GM12878 (cell line): ENCODE results near the gene POLR3E.

Experiments
- CBX3 ChIP-seq: fragments of 200-600 bp; sonication (generic); IDR thresholded peaks from 2 replicates; pipeline ENCODE4 v1.6.1; 2016; ENCODE audit warnings: low read depth, borderline replicate concordance
- CHD4 ChIP-seq: fragments of 200-600 bp; sonication (generic); IDR thresholded peaks from 2 replicates; pipeline ENCODE4 v1.6.1; 2016; ENCODE audit warnings: mild to moderate bottlenecking
- CREB1 ChIP-seq: IDR thresholded peaks from 2 replicates; pipeline ENCODE4 v1.6.1; 2012; ENCODE audit warnings: low read depth, mild to moderate bottlenecking, inconsistent platforms
- EGR1 ChIP-seq, 2 experiments: IDR thresholded peaks; 1 replicate in 1 of 2; 2 replicates in 1 of 2; pipeline ENCODE4 v1.6.1; 2011 to 2012; ENCODE audit warnings: low read depth in 2 of 2, low read length in 2 of 2, borderline replicate concordance in 1 of 2, mild to moderate bottlenecking in 1 of 2, moderate library complexity in 1 of 2
- EP300 ChIP-seq, 2 experiments: fragments of 150-350 bp in 1 of 2; IDR thresholded peaks; 2 replicates each; pipeline ENCODE4 v1.6.1; 2011 to 2012; ENCODE audit warnings: low read depth in 2 of 2, low read length in 2 of 2, borderline replicate concordance in 1 of 2, improper control_type of control experiment in 1 of 2, inconsistent platforms in 1 of 2; ENCODE audit not compliant: control insufficient read depth in 1 of 2
- ESRRA ChIP-seq: IDR thresholded peaks from 2 replicates; pipeline ENCODE4 v1.6.1; 2012; ENCODE audit warnings: mild to moderate bottlenecking, low read length, improper control_type of control experiment
- HCFC1 ChIP-seq: fragments of 150-350 bp; IDR thresholded peaks from 2 replicates; pipeline ENCODE4 v1.6.1; 2014; ENCODE audit warnings: low read length
- JUNB ChIP-seq: IDR thresholded peaks from 2 replicates; pipeline ENCODE4 v1.6.1; 2016; ENCODE audit warnings: antibody characterized with exemption, mild to moderate bottlenecking
- JUND ChIP-seq: IDR thresholded peaks from 2 replicates; pipeline ENCODE4 v1.6.1; 2012; ENCODE audit warnings: low read depth, mild to moderate bottlenecking, low read length, improper control_type of control experiment, moderate library complexity
- POLR2A ChIP-seq: IDR thresholded peaks from 2 replicates; pipeline ENCODE4 v1.6.1; 2011; ENCODE audit warnings: low read depth, mild to moderate bottlenecking, low read length
- POLR2AphosphoS2 ChIP-seq: IDR thresholded peaks from 2 replicates; pipeline ENCODE4 v1.6.1; 2011; ENCODE audit warnings: low read depth, mild to moderate bottlenecking, low read length, improper control_type of control experiment, moderate library complexity
- TF ChIP-seq, protein P1 (sequence below): IDR thresholded peaks from 2 replicates; pipeline ENCODE4 v1.6.1; 2011; ENCODE audit warnings: borderline replicate concordance, low read depth, mild to moderate bottlenecking, moderate library complexity, mixed read lengths, low read length; ENCODE audit not compliant: insufficient read depth; ENCODE audit errors: extremely low read length
- TF ChIP-seq, protein P2 (sequence below), 3 experiments: IDR thresholded peaks in 2 of 3; conservative IDR thresholded peaks in 1 of 3; 2 replicates each; pipeline ENCODE4 v1.5.1; 2011; ENCODE audit warnings: low read depth in 3 of 3, low read length in 3 of 3, mild to moderate bottlenecking in 3 of 3, control low read depth in 2 of 3, moderate library complexity in 2 of 3, inconsistent platforms in 1 of 3, mixed read lengths in 1 of 3; ENCODE audit not compliant: control insufficient read depth in 2 of 3, insufficient read depth in 1 of 3; ENCODE audit errors: extremely low read depth in 1 of 3
- TF ChIP-seq, protein P3 (sequence below): fragments of 450-650 bp; formaldehyde crosslinking; IDR thresholded peaks from 2 replicates; pipeline ENCODE4 v1.5.0; 2022; ENCODE audit warnings: mild to moderate bottlenecking, missing genetic modification characterization

DNA sequence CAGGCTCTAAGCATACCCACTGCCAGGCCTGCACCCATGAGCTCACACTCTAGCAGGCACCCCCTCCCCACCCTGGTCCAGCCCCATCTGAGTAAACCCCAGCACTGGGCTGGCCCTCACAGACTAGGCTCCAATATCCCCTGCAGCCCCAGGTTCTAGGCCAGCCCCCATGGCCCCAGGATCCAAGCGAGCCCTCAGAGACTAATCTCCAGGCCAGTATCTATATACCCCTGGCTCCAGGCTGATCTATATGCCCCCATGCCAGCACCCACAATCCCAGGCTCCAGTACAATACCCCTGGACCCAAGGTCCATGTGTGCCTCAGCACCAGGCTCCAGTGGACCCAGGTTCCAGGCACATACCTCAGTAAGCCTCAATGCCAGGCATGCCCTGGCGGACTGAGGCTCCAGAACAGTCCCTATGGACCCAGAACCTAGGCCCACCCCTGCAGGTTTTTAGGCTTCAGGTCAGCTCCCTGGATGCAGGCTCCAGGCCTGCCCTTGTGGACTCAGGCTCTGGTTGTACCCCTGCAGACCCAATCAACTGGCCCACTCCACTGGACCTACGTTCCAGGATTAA lies 38.5 kb downstream of the POLR3E start:
- TF ChIP-seq CREB1 = no peak
- TF ChIP-seq CBX3 = no peak
- TF ChIP-seq, protein P1, sequence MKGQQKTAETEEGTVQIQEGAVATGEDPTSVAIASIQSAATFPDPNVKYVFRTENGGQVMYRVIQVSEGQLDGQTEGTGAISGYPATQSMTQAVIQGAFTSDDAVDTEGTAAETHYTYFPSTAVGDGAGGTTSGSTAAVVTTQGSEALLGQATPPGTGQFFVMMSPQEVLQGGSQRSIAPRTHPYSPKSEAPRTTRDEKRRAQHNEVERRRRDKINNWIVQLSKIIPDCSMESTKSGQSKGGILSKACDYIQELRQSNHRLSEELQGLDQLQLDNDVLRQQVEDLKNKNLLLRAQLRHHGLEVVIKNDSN = no peak
- TF ChIP-seq, protein P2, sequence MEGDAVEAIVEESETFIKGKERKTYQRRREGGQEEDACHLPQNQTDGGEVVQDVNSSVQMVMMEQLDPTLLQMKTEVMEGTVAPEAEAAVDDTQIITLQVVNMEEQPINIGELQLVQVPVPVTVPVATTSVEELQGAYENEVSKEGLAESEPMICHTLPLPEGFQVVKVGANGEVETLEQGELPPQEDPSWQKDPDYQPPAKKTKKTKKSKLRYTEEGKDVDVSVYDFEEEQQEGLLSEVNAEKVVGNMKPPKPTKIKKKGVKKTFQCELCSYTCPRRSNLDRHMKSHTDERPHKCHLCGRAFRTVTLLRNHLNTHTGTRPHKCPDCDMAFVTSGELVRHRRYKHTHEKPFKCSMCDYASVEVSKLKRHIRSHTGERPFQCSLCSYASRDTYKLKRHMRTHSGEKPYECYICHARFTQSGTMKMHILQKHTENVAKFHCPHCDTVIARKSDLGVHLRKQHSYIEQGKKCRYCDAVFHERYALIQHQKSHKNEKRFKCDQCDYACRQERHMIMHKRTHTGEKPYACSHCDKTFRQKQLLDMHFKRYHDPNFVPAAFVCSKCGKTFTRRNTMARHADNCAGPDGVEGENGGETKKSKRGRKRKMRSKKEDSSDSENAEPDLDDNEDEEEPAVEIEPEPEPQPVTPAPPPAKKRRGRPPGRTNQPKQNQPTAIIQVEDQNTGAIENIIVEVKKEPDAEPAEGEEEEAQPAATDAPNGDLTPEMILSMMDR (IDR thresholded peaks at IDR 0.05 in 2 of 3, conservative IDR thresholded peaks at IDR 0.05 in 1 of 3; ENCODE audit: control insufficient read depth in 2 of 3, extremely low read depth in 1 of 3, insufficient read depth in 1 of 3, low read depth in 3 of 3, low read length in 3 of 3) = no peak
- TF ChIP-seq POLR2A = no peak
- TF ChIP-seq, protein P3, sequence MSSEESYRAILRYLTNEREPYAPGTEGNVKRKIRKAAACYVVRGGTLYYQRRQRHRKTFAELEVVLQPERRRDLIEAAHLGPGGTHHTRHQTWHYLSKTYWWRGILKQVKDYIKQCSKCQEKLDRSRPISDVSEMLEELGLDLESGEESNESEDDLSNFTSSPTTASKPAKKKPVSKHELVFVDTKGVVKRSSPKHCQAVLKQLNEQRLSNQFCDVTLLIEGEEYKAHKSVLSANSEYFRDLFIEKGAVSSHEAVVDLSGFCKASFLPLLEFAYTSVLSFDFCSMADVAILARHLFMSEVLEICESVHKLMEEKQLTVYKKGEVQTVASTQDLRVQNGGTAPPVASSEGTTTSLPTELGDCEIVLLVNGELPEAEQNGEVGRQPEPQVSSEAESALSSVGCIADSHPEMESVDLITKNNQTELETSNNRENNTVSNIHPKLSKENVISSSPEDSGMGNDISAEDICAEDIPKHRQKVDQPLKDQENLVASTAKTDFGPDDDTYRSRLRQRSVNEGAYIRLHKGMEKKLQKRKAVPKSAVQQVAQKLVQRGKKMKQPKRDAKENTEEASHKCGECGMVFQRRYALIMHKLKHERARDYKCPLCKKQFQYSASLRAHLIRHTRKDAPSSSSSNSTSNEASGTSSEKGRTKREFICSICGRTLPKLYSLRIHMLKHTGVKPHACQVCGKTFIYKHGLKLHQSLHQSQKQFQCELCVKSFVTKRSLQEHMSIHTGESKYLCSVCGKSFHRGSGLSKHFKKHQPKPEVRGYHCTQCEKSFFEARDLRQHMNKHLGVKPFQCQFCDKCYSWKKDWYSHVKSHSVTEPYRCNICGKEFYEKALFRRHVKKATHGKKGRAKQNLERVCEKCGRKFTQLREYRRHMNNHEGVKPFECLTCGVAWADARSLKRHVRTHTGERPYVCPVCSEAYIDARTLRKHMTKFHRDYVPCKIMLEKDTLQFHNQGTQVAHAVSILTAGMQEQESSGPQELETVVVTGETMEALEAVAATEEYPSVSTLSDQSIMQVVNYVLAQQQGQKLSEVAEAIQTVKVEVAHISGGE = no peak
- TF ChIP-seq POLR2AphosphoS2 = no peak
- TF ChIP-seq HCFC1 = no peak
- no peak for TF ChIP-seq ESRRA
- no peak for TF ChIP-seq JUNB
- no peak for TF ChIP-seq CHD4
- TF ChIP-seq EP300 (IDR thresholded peaks at IDR 0.05; ENCODE audit: borderline replicate concordance in 1 of 2, control insufficient read depth in 1 of 2, low read depth in 2 of 2, low read length in 2 of 2) = no peak
- TF ChIP-seq JUND = no peak
- no peak for TF ChIP-seq EGR1 (IDR thresholded peaks at IDR 0.05; ENCODE audit: borderline replicate concordance in 1 of 2, low read depth in 2 of 2, low read length in 2 of 2)
